OCI-LY1 (cell line): ENCODE data around the gene ARHGEF40.
A peak's percentile ranks its signal among the peaks of the same experiment; 100 is the strongest.

ENCODE experiments used
- H2AFZ ChIP-seq: fragments of 200-600 bp; sonication (generic), shearing (Covaris generic); 2 replicates; pipeline ENCODE4 v1.6.0; 2014; ENCODE audit warnings: antibody characterized with exemption, mild to moderate bottlenecking, low read length
- H3F3A ChIP-seq: fragments of 200-600 bp; sonication (generic), shearing (Covaris generic); 2 replicates; pipeline ENCODE4 v1.6.0; 2014; ENCODE audit warnings: mild to moderate bottlenecking, antibody characterized with exemption, low read length, moderate library complexity; ENCODE audit not compliant: insufficient read depth
- H3K27ac ChIP-seq: fragments of 200-600 bp; sonication (generic); 2 replicates; pipeline ENCODE4 v1.5.1; 2014; ENCODE audit warnings: low read length, mixed run types, mild to moderate bottlenecking, low read depth; ENCODE audit not compliant: poor library complexity, severe bottlenecking
- H3K27me3 ChIP-seq: fragments of 200-600 bp; sonication (generic); 2 replicates; pipeline ENCODE4 v1.6.0; 2014; ENCODE audit warnings: antibody characterized with exemption, mild to moderate bottlenecking, low read length, moderate library complexity; ENCODE audit not compliant: insufficient read depth
- H3K36me3 ChIP-seq: fragments of 200-600 bp; sonication (generic); 2 replicates; pipeline ENCODE4 v1.6.1; 2014; ENCODE audit warnings: mild to moderate bottlenecking, antibody characterized with exemption, low read length, moderate library complexity, mixed read lengths; ENCODE audit not compliant: insufficient read depth
- H3K4me1 ChIP-seq: fragments of 200-600 bp; sonication (generic); 2 replicates; pipeline ENCODE4 v1.5.1; 2014; ENCODE audit warnings: mild to moderate bottlenecking, low read length, moderate library complexity; ENCODE audit not compliant: insufficient read depth, severe bottlenecking
- H3K4me2 ChIP-seq: fragments of 200-600 bp; sonication (generic), shearing (Covaris generic); 2 replicates; pipeline ENCODE4 v1.6.1; 2014; ENCODE audit warnings: low read length
- H3K4me3 ChIP-seq: fragments of 200-600 bp; sonication (generic); 2 replicates; pipeline ENCODE4 v1.5.1; 2014; ENCODE audit warnings: low read length, low read depth, mild to moderate bottlenecking, mixed read lengths; ENCODE audit not compliant: poor library complexity, severe bottlenecking
- H3K79me2 ChIP-seq: fragments of 200-600 bp; shearing (Covaris generic); 2 replicates; pipeline ENCODE4 v1.6.1; 2016; ENCODE audit warnings: mixed run types, low read length, mixed read lengths; ENCODE audit not compliant: insufficient read depth
- H3K9ac ChIP-seq: fragments of 200-600 bp; sonication (generic), shearing (Covaris generic); 2 replicates; pipeline ENCODE4 v1.6.1; 2014; ENCODE audit warnings: mild to moderate bottlenecking, low read length, mixed read lengths
- H3K9me2 ChIP-seq: fragments of 200-600 bp; sonication (generic), shearing (Covaris generic); 2 replicates; pipeline ENCODE4 v1.6.1; 2014; ENCODE audit warnings: low read depth, mild to moderate bottlenecking, low read length, mixed read lengths
- H3K9me3 ChIP-seq: fragments of 200-600 bp; shearing (Covaris generic); 2 replicates; pipeline ENCODE4 v1.6.1; 2014; ENCODE audit warnings: low read length, mixed read lengths
- H4K20me1 ChIP-seq: fragments of 200-600 bp; sonication (generic), shearing (Covaris generic); 2 replicates; pipeline ENCODE4 v1.6.0; 2016; ENCODE audit warnings: mild to moderate bottlenecking, low read length; ENCODE audit not compliant: insufficient read depth
- CTCF ChIP-seq: fragments of 200-600 bp; sonication (generic), shearing (Covaris generic); IDR thresholded peaks from 2 replicates; pipeline ENCODE4 v1.5.1; 2017; ENCODE audit warnings: mild to moderate bottlenecking, antibody characterized with exemption, low read length, moderate library complexity, mixed read lengths
- EZH2 ChIP-seq: fragments of 200-600 bp; sonication (generic), shearing (Covaris generic); IDR thresholded peaks from 2 replicates; pipeline ENCODE4 v1.8.0; 2017; ENCODE audit warnings: borderline replicate concordance, mixed run types, mild to moderate bottlenecking, antibody characterized with exemption, low read length, moderate library complexity, mixed read lengths

Gene ARHGEF40

DNA sequence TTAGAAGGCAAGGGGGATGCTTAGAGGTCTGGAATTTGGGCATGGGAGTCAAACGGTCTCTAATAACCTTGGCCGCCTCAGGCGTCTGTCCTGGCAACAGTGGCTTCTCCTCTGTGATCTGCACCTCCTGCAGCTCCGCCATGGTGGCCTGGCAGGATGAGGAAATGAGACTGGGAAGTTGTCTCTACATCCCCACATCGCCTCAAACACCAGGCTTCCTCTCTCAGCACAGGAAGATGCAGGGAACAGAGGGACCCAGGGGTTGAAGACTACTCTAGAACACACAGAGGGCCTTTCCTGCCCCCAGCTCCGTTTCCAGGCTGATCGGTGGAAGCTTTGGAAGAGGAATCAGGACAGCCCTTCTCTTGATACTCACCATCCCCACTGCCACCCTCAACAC lies 46.9 kb upstream of the ARHGEF40 start:
- no peaks in the 10 kb centered on the region for H3K36me3 ChIP-seq
- H3K4me2 ChIP-seq, result no peak overlapping the region
- no peak overlapping the region for H3K9ac ChIP-seq
- no peaks in the 10 kb centered on the region for H3K9me3 ChIP-seq
- H3K79me2 ChIP-seq, result no peaks in the 10 kb centered on the region
- no peaks in the 10 kb centered on the region for H3F3A ChIP-seq
- H3K27ac ChIP-seq, result no peak overlapping the region
- H4K20me1 ChIP-seq, result no peaks in the 10 kb centered on the region
- H3K27me3 ChIP-seq, result no peaks in the 10 kb centered on the region; the same call in 1 of the 2 replicates
- no peak overlapping the region for H2AFZ ChIP-seq
- no peaks in the 10 kb centered on the region for H3K9me2 ChIP-seq
- no peak overlapping the region for H3K4me3 ChIP-seq
- peaks cover 2% of the 10 kb centered on the region for H3K4me1 ChIP-seq
- TF ChIP-seq CTCF (no peak), EZH2 (no peak)

DNA sequence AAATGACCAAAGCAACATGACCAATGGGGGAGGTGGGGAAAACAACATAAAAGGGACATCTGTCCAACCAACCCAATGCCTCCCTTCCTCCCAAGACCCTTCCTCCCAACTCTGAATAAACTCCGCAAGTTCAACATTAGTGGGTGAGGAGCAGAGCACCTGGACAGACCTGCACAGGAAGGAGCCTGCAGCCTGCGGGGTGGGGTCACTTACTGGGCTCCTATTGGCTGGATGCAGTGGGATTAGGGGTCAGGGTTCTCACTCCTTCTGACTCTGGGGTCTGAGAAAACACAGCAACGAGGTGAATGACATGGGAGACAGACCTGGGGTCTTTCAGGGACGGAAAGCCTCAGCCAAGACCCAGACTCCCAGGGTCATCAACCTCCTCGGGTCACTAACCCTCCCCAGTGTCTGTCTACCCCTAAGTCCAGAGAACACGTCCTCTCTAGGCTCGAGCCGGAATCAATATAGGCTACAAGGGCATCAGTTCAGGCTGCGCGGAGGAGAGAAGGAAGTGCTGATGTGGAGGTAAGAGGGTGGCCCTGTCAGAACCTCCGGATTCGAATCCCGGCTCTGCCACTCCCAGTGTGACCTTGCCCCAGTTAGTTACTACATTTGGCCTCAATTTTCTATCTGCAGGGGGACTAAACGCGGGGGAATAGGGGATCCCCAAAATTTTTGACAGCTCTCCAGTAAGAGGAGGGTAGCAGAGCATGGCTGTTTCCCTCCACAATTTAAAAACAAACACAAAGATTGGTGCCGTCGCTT lies 46.1 kb upstream of the ARHGEF40 start:
- Histone ChIP-seq H3K27ac (no peak overlapping the region), H2AFZ (no peak overlapping the region), H3K9me2 (no peaks in the 10 kb centered on the region), H3K9ac (no peak overlapping the region), H3K36me3 (no peaks in the 10 kb centered on the region), H4K20me1 (no peaks in the 10 kb centered on the region), H3K4me3 (no peak overlapping the region), H3F3A (no peaks in the 10 kb centered on the region), H3K79me2 (no peaks in the 10 kb centered on the region), H3K9me3 (no peaks in the 10 kb centered on the region), H3K4me2 (no peak overlapping the region; the same call in 1 of the 2 replicates), H3K4me1 (peaks cover 2% of the 10 kb centered on the region), H3K27me3 (no peaks in the 10 kb centered on the region; the same call in 1 of the 2 replicates)
- TF ChIP-seq EZH2 (no peak), CTCF (no peak)

GRCh38 chr14:21024585-21025370 lies 45.3 kb upstream of the ARHGEF40 start, which contains the start of gene NDRG2:
TSS of gene NDRG2 (minus strand) at chr14:21025061. CDS start at chr14:21023315, 1,746 bp downstream.
- peaks cover 2% of the 10 kb centered on the region for H3K4me1 ChIP-seq
- no peaks in the 10 kb centered on the region for H4K20me1 ChIP-seq
- H3F3A ChIP-seq, result no peaks in the 10 kb centered on the region
- H3K4me2 ChIP-seq, result peak within 1 kb of the TSS; percentile 53; the same call in 1 of the 2 replicates
- no peak within 1 kb of the TSS for H2AFZ ChIP-seq
- no peak for TF ChIP-seq EZH2
- no peak for TF ChIP-seq CTCF
- H3K36me3 ChIP-seq, result no peaks in the 10 kb centered on the region
- no peak within 1 kb of the TSS for H3K9ac ChIP-seq
- H3K9me3 ChIP-seq, result no peaks in the 10 kb centered on the region
- H3K4me3 ChIP-seq, result peak within 1 kb of the TSS; percentile 43
- no peaks in the 10 kb centered on the region for H3K9me2 ChIP-seq
- H3K27ac ChIP-seq, result no peak within 1 kb of the TSS
- H3K27me3 ChIP-seq, result no peaks in the 10 kb centered on the region; the same call in 1 of the 2 replicates
- no peaks in the 10 kb centered on the region for H3K79me2 ChIP-seq
